Stimulated activated CD8-positive, alpha-beta memory T cell treated with anti-CD3 and anti-CD28 coated beads, Interleukin-7, amount 100 ng/mL, for 4 hours (primary cell): ENCODE measurements around the gene TES.
"Not testable (repeated sequence)": the region's sequence is repeated elsewhere in the genome, so short reads cannot be mapped to it uniquely, and the experiment has no call there.

ENCODE experiments used
- DNase-seq, 2 donors: peaks; one replicate each; pipeline ENCODE4 v3.0.0-alpha.2; 2020; ENCODE audit warnings: low read depth in 2 of 2

The TES gene

GRCh38 chr7:116284390-116284789 lies 74.1 kb downstream of the TES start:
- DNase-seq = no peak

- no peak for DNase-seq
These were observed 74.9 kb downstream of the TES start for GRCh38 chr7:116285252-116285651.

- no peak for DNase-seq
These were observed 80.4 kb downstream of the TES start for GRCh38 chr7:116290740-116291139.

GRCh38 chr7:116291937-116292336 lies 81.6 kb downstream of the TES start:
- no peak for DNase-seq

- no peak for DNase-seq
These were observed 82.0 kb downstream of the TES start for GRCh38 chr7:116292381-116292780.

- no peak for DNase-seq
These were observed 82.8 kb downstream of the TES start for GRCh38 chr7:116293139-116293538.

GRCh38 chr7:116293633-116294032 lies 83.3 kb downstream of the TES start:
- DNase-seq = no peak

- DNase-seq = not testable (repeated sequence)
These were observed 85.6 kb downstream of the TES start for GRCh38 chr7:116295903-116296302.

- DNase-seq = no peak
These were observed 87.7 kb downstream of the TES start for GRCh38 chr7:116298055-116298454.

GRCh38 chr7:116298576-116298975 lies 88.2 kb downstream of the TES start:
- DNase-seq = no peak

- no peak for DNase-seq
These were observed 95.4 kb downstream of the TES start for GRCh38 chr7:116305485-116306408.

- DNase-seq = no peak
These were observed 96.2 kb downstream of the TES start for GRCh38 chr7:116306409-116307048.

GRCh38 chr7:116307253-116307652 lies 96.9 kb downstream of the TES start:
- no peak for DNase-seq
